ENCODE measurements around the gene URAD. TPM values are rescaled to one million over a fixed set of nuclear protein-coding genes. Genes with fewer than 3 reads are reported as not detected.

The URAD gene
- total RNA-seq, 1 donor from 2014 or later: not detected

DNA sequence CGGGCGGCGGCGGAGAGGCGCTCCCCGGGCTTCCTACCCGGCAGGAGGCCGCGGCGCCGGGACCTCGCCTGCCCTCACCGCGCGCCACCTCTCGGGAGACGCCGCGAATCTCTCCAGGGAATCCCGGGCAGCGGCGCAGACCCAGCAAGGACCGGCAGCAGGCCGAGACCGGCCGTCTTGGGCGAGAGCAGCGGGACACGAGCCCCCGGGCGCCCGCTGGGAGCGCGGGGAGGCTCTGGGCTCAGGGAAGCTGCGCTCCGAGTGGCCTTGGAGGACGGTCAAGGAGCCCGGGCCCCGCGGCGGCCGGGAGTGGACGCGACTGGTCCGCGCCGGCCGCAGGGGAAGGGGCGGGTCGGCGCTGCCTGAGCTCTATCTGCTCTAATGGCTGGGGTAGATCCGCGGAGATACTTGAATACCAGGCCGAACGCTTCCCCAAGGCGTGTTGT lies 34.1 kb downstream of the URAD start:
- H3K27ac Mint-ChIP-seq: peak overlapping the region; percentile 86
- TF ChIP-seq, protein P1, sequence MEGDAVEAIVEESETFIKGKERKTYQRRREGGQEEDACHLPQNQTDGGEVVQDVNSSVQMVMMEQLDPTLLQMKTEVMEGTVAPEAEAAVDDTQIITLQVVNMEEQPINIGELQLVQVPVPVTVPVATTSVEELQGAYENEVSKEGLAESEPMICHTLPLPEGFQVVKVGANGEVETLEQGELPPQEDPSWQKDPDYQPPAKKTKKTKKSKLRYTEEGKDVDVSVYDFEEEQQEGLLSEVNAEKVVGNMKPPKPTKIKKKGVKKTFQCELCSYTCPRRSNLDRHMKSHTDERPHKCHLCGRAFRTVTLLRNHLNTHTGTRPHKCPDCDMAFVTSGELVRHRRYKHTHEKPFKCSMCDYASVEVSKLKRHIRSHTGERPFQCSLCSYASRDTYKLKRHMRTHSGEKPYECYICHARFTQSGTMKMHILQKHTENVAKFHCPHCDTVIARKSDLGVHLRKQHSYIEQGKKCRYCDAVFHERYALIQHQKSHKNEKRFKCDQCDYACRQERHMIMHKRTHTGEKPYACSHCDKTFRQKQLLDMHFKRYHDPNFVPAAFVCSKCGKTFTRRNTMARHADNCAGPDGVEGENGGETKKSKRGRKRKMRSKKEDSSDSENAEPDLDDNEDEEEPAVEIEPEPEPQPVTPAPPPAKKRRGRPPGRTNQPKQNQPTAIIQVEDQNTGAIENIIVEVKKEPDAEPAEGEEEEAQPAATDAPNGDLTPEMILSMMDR (IDR thresholded peaks at IDR 0.05; ENCODE audit: unreplicated experiment): no peak
- H3K4me3 Mint-ChIP-seq: peak overlapping the region; percentile 78
- no peak for DNase-seq (ENCODE audit: low spot score in 2 of 2, unreplicated experiment in 2 of 2)
- peaks cover 7% of the 10 kb centered on the region for H3K9me3 Mint-ChIP-seq
- no peaks in the 10 kb centered on the region for H3K36me3 Mint-ChIP-seq
- peaks cover 82% of the 10 kb centered on the region for H3K27me3 Mint-ChIP-seq (ENCODE audit: low read depth)
- H3K4me1 Mint-ChIP-seq: peaks cover 16% of the 10 kb centered on the region

DNA sequence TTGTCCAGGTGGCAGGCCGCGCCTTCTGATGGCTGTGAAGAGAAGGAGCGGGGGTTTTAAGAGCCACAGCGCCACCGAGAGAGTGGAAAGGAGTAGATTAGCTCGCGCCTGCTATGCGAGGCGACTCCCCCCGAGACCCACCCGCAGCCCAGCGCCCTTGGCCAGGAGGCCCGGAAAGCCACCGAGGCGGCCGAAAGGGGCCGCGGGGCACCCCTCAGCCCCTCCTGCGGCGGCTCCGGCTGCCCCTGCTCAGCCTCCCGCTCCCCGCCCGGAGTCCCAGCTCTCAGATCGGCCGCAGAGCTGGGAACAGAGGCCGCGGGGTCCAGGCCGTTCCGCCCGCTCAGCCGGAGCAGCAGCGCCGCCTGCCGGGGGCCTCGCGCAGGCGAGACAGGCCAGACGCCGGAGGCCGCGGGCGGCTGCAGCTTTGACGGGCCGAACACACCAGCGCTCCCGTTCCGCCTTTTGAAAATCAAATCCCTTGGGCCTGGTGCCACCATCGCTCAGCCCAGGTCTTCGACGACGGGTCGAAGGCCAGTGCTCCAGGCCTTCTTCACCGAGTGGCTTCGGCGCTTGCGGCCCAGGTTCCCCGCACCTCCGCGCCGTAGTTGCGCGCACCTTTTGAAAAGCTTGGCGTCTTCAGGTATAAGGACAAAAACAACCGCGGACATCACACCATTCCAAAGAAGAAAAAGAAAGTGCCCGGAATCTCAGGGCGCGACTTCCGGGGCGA lies 34.7 kb downstream of the URAD start:
- peak; percentile 75 to 93 for DNase-seq (ENCODE audit: low spot score in 2 of 2, unreplicated experiment in 2 of 2)
- peaks cover 16% of the 10 kb centered on the region for H3K4me1 Mint-ChIP-seq
- peak overlapping the region; percentile 78 for H3K4me3 Mint-ChIP-seq
- TF ChIP-seq, protein P1 (IDR thresholded peaks at IDR 0.05; ENCODE audit: unreplicated experiment): peak; percentile 93
- H3K27me3 Mint-ChIP-seq (ENCODE audit: low read depth): peaks cover 82% of the 10 kb centered on the region
- H3K27ac Mint-ChIP-seq: peak overlapping the region; percentile 86
- peaks cover 7% of the 10 kb centered on the region for H3K9me3 Mint-ChIP-seq
- no peaks in the 10 kb centered on the region for H3K36me3 Mint-ChIP-seq

DNA sequence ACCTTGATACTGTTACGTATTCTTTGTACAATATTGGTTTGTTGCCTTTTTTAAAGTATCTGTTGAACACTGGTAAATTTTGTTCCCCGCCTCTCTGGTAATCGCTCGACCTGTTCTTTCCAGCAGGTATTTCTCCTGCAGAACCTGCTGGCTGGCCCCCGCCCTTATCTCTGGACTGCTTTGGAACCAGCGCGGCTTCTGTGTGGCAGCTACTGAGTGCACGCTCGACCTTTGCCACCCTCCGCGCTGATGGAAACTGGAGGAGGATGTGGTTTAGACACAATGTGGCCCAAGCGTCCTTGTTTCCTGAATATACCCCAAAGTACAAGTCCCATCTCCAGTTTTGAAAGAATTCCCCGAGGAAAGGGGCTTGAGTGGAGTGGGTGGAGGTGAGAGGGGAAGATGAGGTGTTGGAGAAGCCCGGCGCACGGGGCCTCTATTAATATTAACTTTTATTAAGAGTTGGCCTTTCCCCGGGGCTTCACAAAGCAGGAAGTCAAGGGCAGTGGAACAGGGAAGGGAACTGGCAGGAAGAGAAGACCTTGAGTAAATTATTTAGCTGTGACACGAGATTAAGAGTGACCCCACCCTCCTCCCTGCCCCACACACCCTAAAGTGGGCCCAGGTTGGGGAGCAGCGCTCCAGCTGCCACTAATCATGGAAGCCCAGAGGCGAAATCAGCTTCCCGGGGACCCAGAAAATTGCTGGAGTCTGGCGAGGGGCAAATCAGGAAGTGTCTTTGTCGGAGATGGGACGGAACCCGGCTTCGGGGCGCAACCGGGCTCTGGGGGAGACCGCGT lies 35.4 kb downstream of the URAD start:
- TF ChIP-seq, protein P1 (IDR thresholded peaks at IDR 0.05; ENCODE audit: unreplicated experiment): no peak
- Mint-ChIP-seq H3K9me3 (peaks cover 7% of the 10 kb centered on the region), H3K4me1 (peaks cover 16% of the 10 kb centered on the region), H3K27ac (no peak overlapping the region), H3K4me3 (peak overlapping the region; percentile 78), H3K27me3 (ENCODE audit: low read depth) (peaks cover 79% of the 10 kb centered on the region), H3K36me3 (no peaks in the 10 kb centered on the region)
- DNase-seq (ENCODE audit: low spot score in 2 of 2, unreplicated experiment in 2 of 2): no peak

DNA sequence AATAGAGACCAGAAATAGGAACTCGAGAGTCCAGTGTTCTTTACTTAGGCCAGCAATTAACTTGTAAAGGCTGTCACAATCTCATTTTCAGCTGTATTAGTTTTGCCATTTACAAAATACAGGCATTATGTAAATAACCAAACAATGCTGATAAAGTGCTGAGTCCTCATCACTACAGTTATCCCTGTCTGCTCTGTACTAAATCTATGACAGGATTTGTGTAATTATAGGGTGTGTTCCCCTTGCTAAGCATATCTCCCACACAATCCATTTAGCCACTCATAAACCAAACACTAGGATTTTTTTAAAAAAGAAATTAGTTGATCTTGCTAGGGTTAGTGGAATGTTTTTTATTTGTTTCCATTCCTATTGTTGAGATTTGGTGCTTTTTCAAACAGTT lies 45.5 kb downstream of the URAD start:
- Mint-ChIP-seq H3K4me3 (no peak overlapping the region), H3K27ac (no peak overlapping the region), H3K27me3 (ENCODE audit: low read depth) (peaks cover 54% of the 10 kb centered on the region), H3K9me3 (peaks cover 10% of the 10 kb centered on the region), H3K4me1 (no peaks in the 10 kb centered on the region), H3K36me3 (no peaks in the 10 kb centered on the region)
- no peak for DNase-seq (ENCODE audit: low spot score in 2 of 2, unreplicated experiment in 2 of 2)
- TF ChIP-seq, protein P1 (IDR thresholded peaks at IDR 0.05; ENCODE audit: unreplicated experiment): no peak

DNA sequence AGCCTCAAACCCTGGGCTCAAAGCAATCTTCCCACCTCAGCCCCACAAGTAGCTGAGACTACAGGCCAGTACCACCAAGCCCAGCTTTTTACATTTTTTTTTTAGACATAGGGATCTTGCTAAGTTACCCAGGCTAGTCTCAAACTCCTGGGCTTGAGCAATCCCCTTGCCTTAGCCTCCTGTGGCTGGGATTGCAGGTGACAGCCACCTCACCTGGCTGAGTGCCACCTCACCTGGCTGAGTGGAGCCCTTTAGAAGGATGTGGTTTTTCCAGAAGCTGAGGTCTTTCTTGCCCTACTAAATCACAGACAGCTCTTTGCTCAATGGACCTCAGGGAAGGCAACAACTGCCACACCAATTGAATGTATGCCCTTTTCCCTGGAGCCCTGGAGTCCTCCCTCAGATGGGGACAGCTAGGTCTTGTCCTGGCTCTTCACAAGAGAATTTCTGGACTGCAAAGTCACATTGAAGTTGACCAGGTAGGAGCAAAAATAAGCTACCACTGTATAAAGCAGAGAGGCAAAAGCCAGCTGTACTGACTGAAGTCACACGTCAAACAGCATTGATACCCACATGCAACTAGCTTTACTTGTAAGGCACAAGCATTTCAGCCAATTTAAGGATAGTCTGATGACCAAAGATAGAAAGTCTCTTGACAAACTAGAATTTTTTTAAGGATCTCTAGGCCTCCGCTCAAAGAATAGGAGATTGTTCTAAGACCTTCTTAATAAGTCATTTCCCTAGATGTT lies 54.7 kb downstream of the URAD start:
- Mint-ChIP-seq H3K27me3 (ENCODE audit: low read depth) (peaks cover 61% of the 10 kb centered on the region), H3K4me1 (no peaks in the 10 kb centered on the region), H3K4me3 (no peak overlapping the region)

More for the DNA sequence above, 54.7 kb downstream of the URAD start:
- no peaks in the 10 kb centered on the region for H3K9me3 Mint-ChIP-seq
- no peaks in the 10 kb centered on the region for H3K36me3 Mint-ChIP-seq
- no peak for DNase-seq (ENCODE audit: low spot score in 2 of 2, unreplicated experiment in 2 of 2)
- TF ChIP-seq, protein P1 (IDR thresholded peaks at IDR 0.05; ENCODE audit: unreplicated experiment): no peak
- no peak overlapping the region for H3K27ac Mint-ChIP-seq

Measured in mesothelial cell of epicardium (in vitro differentiated cells).